Loucy (cell line): ENCODE data around the gene PGAM1.

ENCODE experiments used
- H2AFZ ChIP-seq: fragments of 200-600 bp; sonication (generic); 2 replicates; pipeline ENCODE4 v1.6.0; 2016; ENCODE audit warnings: antibody characterized with exemption, mild to moderate bottlenecking, low read length, moderate library complexity
- H3F3A ChIP-seq: fragments of 200-600 bp; 2 replicates; pipeline ENCODE4 v1.6.0; 2016; ENCODE audit warnings: antibody characterized with exemption, low read depth, mild to moderate bottlenecking
- H3K27me3 ChIP-seq: fragments of 200-600 bp; sonication (generic); 2 replicates; pipeline ENCODE4 v1.6.1; 2014; ENCODE audit warnings: low read length, mild to moderate bottlenecking; ENCODE audit not compliant: insufficient read depth, poor library complexity, severe bottlenecking
- H3K36me3 ChIP-seq: fragments of 200-600 bp; sonication (generic); 2 replicates; pipeline ENCODE4 v1.6.1; 2016; ENCODE audit warnings: low read length; ENCODE audit not compliant: insufficient read depth
- H3K4me1 ChIP-seq: fragments of 200-600 bp; sonication (generic); 2 replicates; pipeline ENCODE4 v1.5.1; 2014; ENCODE audit warnings: low read length, mild to moderate bottlenecking; ENCODE audit not compliant: insufficient read depth, poor library complexity, severe bottlenecking
- H3K4me2 ChIP-seq: fragments of 200-600 bp; sonication (generic); 2 replicates; pipeline ENCODE4 v1.6.0; 2014; ENCODE audit warnings: antibody characterized with exemption, low read length, low read depth, mild to moderate bottlenecking; ENCODE audit not compliant: poor library complexity, severe bottlenecking
- H3K4me3 ChIP-seq: fragments of 200-600 bp; sonication (generic); 2 replicates; pipeline ENCODE4 v1.5.1; 2014; ENCODE audit warnings: low read length, mild to moderate bottlenecking, mixed read lengths; ENCODE audit not compliant: poor library complexity, severe bottlenecking
- H3K79me2 ChIP-seq: fragments of 200-600 bp; sonication (generic); 2 replicates; pipeline ENCODE4 v1.6.1; 2014; ENCODE audit warnings: low read length; ENCODE audit not compliant: insufficient read depth
- H3K9ac ChIP-seq: fragments of 200-600 bp; sonication (generic); 2 replicates; pipeline ENCODE4 v1.6.0; 2014; ENCODE audit warnings: mild to moderate bottlenecking, low read depth, low read length, moderate library complexity; ENCODE audit not compliant: poor library complexity, severe bottlenecking
- H3K9me2 ChIP-seq: fragments of 200-600 bp; sonication (generic); replicated peaks from 2 replicates; pipeline ENCODE4 v1.6.1; 2016; ENCODE audit warnings: low read depth, low read length, mixed read lengths
- H3K9me3 ChIP-seq: fragments of 200-600 bp; sonication (generic); 2 replicates; pipeline ENCODE4 v1.6.1; 2014; ENCODE audit warnings: mild to moderate bottlenecking, antibody characterized with exemption, low read length, low read depth; ENCODE audit not compliant: insufficient read depth
- H4K20me1 ChIP-seq: fragments of 200-600 bp; sonication (generic); 2 replicates; pipeline ENCODE4 v1.6.0; 2014; ENCODE audit warnings: antibody characterized with exemption, low read length, mild to moderate bottlenecking; ENCODE audit not compliant: insufficient read depth, poor library complexity, severe bottlenecking
- EZH2phosphoT487 ChIP-seq: fragments of 200-600 bp; IDR thresholded peaks from 2 replicates; pipeline ENCODE4 v1.6.1; 2018; ENCODE audit warnings: antibody characterized with exemption, mild to moderate bottlenecking, moderate library complexity, borderline replicate concordance
- TF ChIP-seq, protein P1 (sequence below): fragments of 200-600 bp; sonication (generic); conservative IDR thresholded peaks from 2 replicates; pipeline ENCODE4 v1.5.1; 2014; ENCODE audit warnings: mild to moderate bottlenecking, antibody characterized with exemption, low read length

Gene PGAM1

GRCh38 chr10:97427571-97428179 is 1.7 kb downstream of the PGAM1 start:
- H3F3A ChIP-seq: no peaks in the 10 kb centered on the region
- peak overlapping the region; percentile 92 for H3K4me2 ChIP-seq
- H3K9me3 ChIP-seq: no peaks in the 10 kb centered on the region
- H3K36me3 ChIP-seq: peaks cover 38% of the 10 kb centered on the region; the same call in 1 of the 2 replicates
- peaks cover 27% of the 10 kb centered on the region for H3K4me1 ChIP-seq
- peaks cover 6% of the 10 kb centered on the region for H3K27me3 ChIP-seq
- no peak overlapping the region for H2AFZ ChIP-seq
- TF ChIP-seq, protein P1, sequence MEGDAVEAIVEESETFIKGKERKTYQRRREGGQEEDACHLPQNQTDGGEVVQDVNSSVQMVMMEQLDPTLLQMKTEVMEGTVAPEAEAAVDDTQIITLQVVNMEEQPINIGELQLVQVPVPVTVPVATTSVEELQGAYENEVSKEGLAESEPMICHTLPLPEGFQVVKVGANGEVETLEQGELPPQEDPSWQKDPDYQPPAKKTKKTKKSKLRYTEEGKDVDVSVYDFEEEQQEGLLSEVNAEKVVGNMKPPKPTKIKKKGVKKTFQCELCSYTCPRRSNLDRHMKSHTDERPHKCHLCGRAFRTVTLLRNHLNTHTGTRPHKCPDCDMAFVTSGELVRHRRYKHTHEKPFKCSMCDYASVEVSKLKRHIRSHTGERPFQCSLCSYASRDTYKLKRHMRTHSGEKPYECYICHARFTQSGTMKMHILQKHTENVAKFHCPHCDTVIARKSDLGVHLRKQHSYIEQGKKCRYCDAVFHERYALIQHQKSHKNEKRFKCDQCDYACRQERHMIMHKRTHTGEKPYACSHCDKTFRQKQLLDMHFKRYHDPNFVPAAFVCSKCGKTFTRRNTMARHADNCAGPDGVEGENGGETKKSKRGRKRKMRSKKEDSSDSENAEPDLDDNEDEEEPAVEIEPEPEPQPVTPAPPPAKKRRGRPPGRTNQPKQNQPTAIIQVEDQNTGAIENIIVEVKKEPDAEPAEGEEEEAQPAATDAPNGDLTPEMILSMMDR: no peak
- no peak for TF ChIP-seq EZH2phosphoT487
- peak overlapping the region; percentile 81 for H3K4me3 ChIP-seq
- H3K79me2 ChIP-seq: peaks cover 70% of the 10 kb centered on the region
- H3K9me2 ChIP-seq: no peaks in the 10 kb centered on the region
- H3K9ac ChIP-seq: peak overlapping the region; percentile 96
- H4K20me1 ChIP-seq: peaks cover 51% of the 10 kb centered on the region

DNA sequence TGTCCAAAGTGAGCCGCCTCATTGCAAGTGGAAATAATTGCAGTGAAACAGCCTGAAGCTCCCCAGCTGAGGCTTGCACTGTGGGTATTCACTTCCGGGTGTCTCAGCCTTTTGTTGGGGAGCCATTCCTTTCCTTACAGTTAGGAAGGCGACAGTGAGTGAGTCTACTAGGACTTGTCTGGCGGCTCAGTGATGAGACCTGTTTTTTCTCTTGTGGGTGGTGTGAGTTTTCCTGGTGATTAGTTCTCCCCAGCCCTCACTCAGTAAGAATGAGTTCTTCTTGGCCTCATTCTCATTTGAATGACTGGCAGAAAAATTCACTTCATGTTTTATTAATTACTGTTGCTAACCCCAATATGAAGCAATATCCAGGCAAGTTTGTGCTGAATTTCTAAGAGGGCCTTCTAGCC is 2.6 kb downstream of the PGAM1 start:
- peaks cover 27% of the 10 kb centered on the region for H3K4me1 ChIP-seq
- H3K9me2 ChIP-seq: no peaks in the 10 kb centered on the region
- no peaks in the 10 kb centered on the region for H3K9me3 ChIP-seq
- H3F3A ChIP-seq: no peaks in the 10 kb centered on the region
- H3K79me2 ChIP-seq: peaks cover 70% of the 10 kb centered on the region
- H4K20me1 ChIP-seq: peaks cover 51% of the 10 kb centered on the region
- peak overlapping the region; percentile 92 for H3K4me2 ChIP-seq
- peaks cover 6% of the 10 kb centered on the region for H3K27me3 ChIP-seq
- H3K9ac ChIP-seq: peak overlapping the region; percentile 96
- no peak for TF ChIP-seq EZH2phosphoT487
- TF ChIP-seq, protein P1: no peak
- H2AFZ ChIP-seq: no peak overlapping the region
- H3K4me3 ChIP-seq: peak overlapping the region; percentile 81
- H3K36me3 ChIP-seq: peaks cover 42% of the 10 kb centered on the region; the same call in 1 of the 2 replicates

DNA sequence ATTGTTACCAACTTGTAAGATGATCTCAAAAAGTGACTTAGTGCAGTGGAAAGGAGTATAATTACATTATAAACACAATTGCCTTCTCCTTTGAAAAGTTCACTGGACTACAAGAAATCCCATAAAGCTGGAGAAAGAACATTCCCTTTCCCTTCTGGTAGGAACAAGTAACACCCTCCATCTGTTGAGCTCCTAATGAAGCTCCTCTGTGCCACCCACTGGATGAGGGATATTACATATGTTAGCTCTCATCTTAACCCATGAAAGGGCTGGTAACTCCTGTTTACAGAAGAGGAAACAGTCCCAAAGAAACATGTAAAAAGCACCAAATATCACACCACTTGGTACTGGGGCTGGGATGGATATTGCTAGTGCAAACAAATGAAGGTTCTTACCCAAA is 8.1 kb downstream of the PGAM1 start:
- H3K79me2 ChIP-seq: peaks cover 31% of the 10 kb centered on the region
- H3K4me2 ChIP-seq: no peak overlapping the region
- H2AFZ ChIP-seq: no peak overlapping the region
- H3K36me3 ChIP-seq: peaks cover 65% of the 10 kb centered on the region; the same call in 1 of the 2 replicates
- no peaks in the 10 kb centered on the region for H3F3A ChIP-seq
- no peaks in the 10 kb centered on the region for H3K27me3 ChIP-seq
- H3K9ac ChIP-seq: no peak overlapping the region
- H3K9me2 ChIP-seq: no peaks in the 10 kb centered on the region
- peaks cover 14% of the 10 kb centered on the region for H3K4me1 ChIP-seq
- H3K4me3 ChIP-seq: no peak overlapping the region
- TF ChIP-seq, protein P1: no peak
- no peak for TF ChIP-seq EZH2phosphoT487
- peaks cover 29% of the 10 kb centered on the region for H4K20me1 ChIP-seq
- no peaks in the 10 kb centered on the region for H3K9me3 ChIP-seq
